MM.1S (cell line): ENCODE data around the gene GPC5.

Experiments used
- DNase-seq: peaks from one replicate; pipeline ENCODE4 v3.0.0-alpha.2; 2015
- H2AFZ ChIP-seq: fragments of 300-600 bp; sonication (generic); 2 replicates; pipeline ENCODE4 v1.6.0; 2016; ENCODE audit warnings: antibody characterized with exemption, low read length
- H3F3A ChIP-seq: fragments of 300-600 bp; sonication (generic); 2 replicates; pipeline ENCODE4 v1.6.1; 2016; ENCODE audit warnings: mild to moderate bottlenecking, antibody characterized with exemption, low read length, moderate library complexity, mixed read lengths; ENCODE audit not compliant: insufficient read depth
- H3K27ac ChIP-seq: fragments of 300-600 bp; sonication (generic); 2 replicates; pipeline ENCODE4 v1.5.1; 2016; ENCODE audit warnings: mild to moderate bottlenecking, low read length
- H3K27me3 ChIP-seq: fragments of 300-600 bp; sonication (generic); replicated peaks from 2 replicates; pipeline ENCODE4 v1.6.0; 2016; ENCODE audit warnings: low read length; ENCODE audit not compliant: insufficient read depth
- H3K36me3 ChIP-seq: fragments of 300-600 bp; sonication (generic); replicated peaks from 2 replicates; pipeline ENCODE4 v1.6.1; 2016; ENCODE audit warnings: mild to moderate bottlenecking, low read length, mixed read lengths; ENCODE audit not compliant: insufficient read depth
- H3K4me1 ChIP-seq: fragments of 300-600 bp; sonication (generic); 2 replicates; pipeline ENCODE4 v1.6.1; 2016; ENCODE audit warnings: low read length, mixed read lengths
- H3K4me2 ChIP-seq: fragments of 300-600 bp; sonication (generic); 2 replicates; pipeline ENCODE4 v1.6.0; 2016; ENCODE audit warnings: low read depth, low read length
- H3K4me3 ChIP-seq: fragments of 300-600 bp; sonication (generic); 2 replicates; pipeline ENCODE4 v1.5.1; 2016; ENCODE audit warnings: low read length, mixed read lengths
- H3K79me2 ChIP-seq: fragments of 300-600 bp; sonication (generic); 2 replicates; pipeline ENCODE4 v1.6.1; 2016; ENCODE audit warnings: mixed run types, low read length, mixed read lengths
- H3K9ac ChIP-seq: fragments of 300-600 bp; sonication (generic); 2 replicates; pipeline ENCODE4 v1.6.1; 2016; ENCODE audit warnings: low read length, mixed read lengths
- H3K9me2 ChIP-seq: fragments of 300-600 bp; sonication (generic); replicated peaks from 2 replicates; pipeline ENCODE4 v1.6.1; 2016; ENCODE audit warnings: mild to moderate bottlenecking, low read length, mixed read lengths; ENCODE audit not compliant: insufficient read depth
- H3K9me3 ChIP-seq: fragments of 300-600 bp; sonication (generic); replicated peaks from 2 replicates; pipeline ENCODE4 v1.6.1; 2016; ENCODE audit warnings: mild to moderate bottlenecking, low read length, mixed read lengths; ENCODE audit not compliant: insufficient read depth
- H4K20me1 ChIP-seq: fragments of 300-600 bp; sonication (generic); 2 replicates; pipeline ENCODE4 v1.6.1; 2016; ENCODE audit warnings: mild to moderate bottlenecking, low read length, moderate library complexity, mixed read lengths; ENCODE audit not compliant: insufficient read depth
- CTCF ChIP-seq: fragments of 300-600 bp; sonication (generic); IDR thresholded peaks from 2 replicates; pipeline ENCODE4 v1.5.1; 2016; ENCODE audit warnings: antibody characterized with exemption, low read length, mixed read lengths
- EZH2 ChIP-seq: fragments of 300-600 bp; sonication (generic); optimal IDR thresholded peaks from 2 replicates; pipeline ENCODE3; 2017; ENCODE audit warnings: low read depth, mild to moderate bottlenecking, antibody characterized with exemption, low read length, mixed read lengths
- EZH2phosphoT487 ChIP-seq: fragments of 300-600 bp; sonication (generic); IDR thresholded peaks from 2 replicates; pipeline ENCODE4 v1.6.1; 2018; ENCODE audit warnings: antibody characterized with exemption, low read length

The GPC5 gene

GRCh38 chr13:92676246-92676645 is 1277.8 kb downstream of the GPC5 start:
- H3K4me2 ChIP-seq: no peak overlapping the region
- no peak overlapping the region for H3K27ac ChIP-seq
- no peaks in the 10 kb centered on the region for H3K27me3 ChIP-seq
- H3K9me2 ChIP-seq: no peaks in the 10 kb centered on the region
- H3K9ac ChIP-seq: no peak overlapping the region
- H3K9me3 ChIP-seq: no peaks in the 10 kb centered on the region
- no peaks in the 10 kb centered on the region for H3K36me3 ChIP-seq
- TF ChIP-seq CTCF (no peak), EZH2 (no peak), EZH2phosphoT487 (no peak)
- no peaks in the 10 kb centered on the region for H3K4me1 ChIP-seq
- no peaks in the 10 kb centered on the region for H4K20me1 ChIP-seq
- H3K79me2 ChIP-seq: no peaks in the 10 kb centered on the region
- H3K4me3 ChIP-seq: no peak overlapping the region
- no peak overlapping the region for H2AFZ ChIP-seq
- DNase-seq: no peak
- no peaks in the 10 kb centered on the region for H3F3A ChIP-seq

- no peak overlapping the region for H2AFZ ChIP-seq
- DNase-seq: no peak
- no peak overlapping the region for H3K27ac ChIP-seq
Observed at GRCh38 chr13:92677571-92677970, 1279.2 kb downstream of the GPC5 start.

GRCh38 chr13:92679602-92680001 is 1281.2 kb downstream of the GPC5 start:
- no peaks in the 10 kb centered on the region for H3K9me2 ChIP-seq
- H3K4me3 ChIP-seq: no peak overlapping the region
- no peaks in the 10 kb centered on the region for H3K36me3 ChIP-seq
- no peaks in the 10 kb centered on the region for H3K27me3 ChIP-seq
- no peaks in the 10 kb centered on the region for H3K9me3 ChIP-seq
- no peaks in the 10 kb centered on the region for H3F3A ChIP-seq
- no peak overlapping the region for H2AFZ ChIP-seq
- no peaks in the 10 kb centered on the region for H3K79me2 ChIP-seq
- no peaks in the 10 kb centered on the region for H4K20me1 ChIP-seq
- TF ChIP-seq EZH2 (no peak), EZH2phosphoT487 (no peak), CTCF (no peak)
- H3K27ac ChIP-seq: no peak overlapping the region
- no peaks in the 10 kb centered on the region for H3K4me1 ChIP-seq
- no peak overlapping the region for H3K9ac ChIP-seq
- DNase-seq: no peak
- H3K4me2 ChIP-seq: no peak overlapping the region

More at GRCh38 chr13:92677571-92677970, 1279.2 kb downstream of the GPC5 start:
- Histone ChIP-seq H3K9me2 (no peaks in the 10 kb centered on the region), H3K27me3 (no peaks in the 10 kb centered on the region), H3F3A (no peaks in the 10 kb centered on the region), H3K4me1 (no peaks in the 10 kb centered on the region), H3K36me3 (no peaks in the 10 kb centered on the region), H4K20me1 (no peaks in the 10 kb centered on the region), H3K9ac (no peak overlapping the region), H3K4me3 (no peak overlapping the region), H3K9me3 (no peaks in the 10 kb centered on the region), H3K4me2 (no peak overlapping the region), H3K79me2 (no peaks in the 10 kb centered on the region)
- TF ChIP-seq EZH2phosphoT487 (no peak), EZH2 (no peak), CTCF (no peak)
